ENCODE results near the gene HOXB9.

HOXB9 gene

DNA sequence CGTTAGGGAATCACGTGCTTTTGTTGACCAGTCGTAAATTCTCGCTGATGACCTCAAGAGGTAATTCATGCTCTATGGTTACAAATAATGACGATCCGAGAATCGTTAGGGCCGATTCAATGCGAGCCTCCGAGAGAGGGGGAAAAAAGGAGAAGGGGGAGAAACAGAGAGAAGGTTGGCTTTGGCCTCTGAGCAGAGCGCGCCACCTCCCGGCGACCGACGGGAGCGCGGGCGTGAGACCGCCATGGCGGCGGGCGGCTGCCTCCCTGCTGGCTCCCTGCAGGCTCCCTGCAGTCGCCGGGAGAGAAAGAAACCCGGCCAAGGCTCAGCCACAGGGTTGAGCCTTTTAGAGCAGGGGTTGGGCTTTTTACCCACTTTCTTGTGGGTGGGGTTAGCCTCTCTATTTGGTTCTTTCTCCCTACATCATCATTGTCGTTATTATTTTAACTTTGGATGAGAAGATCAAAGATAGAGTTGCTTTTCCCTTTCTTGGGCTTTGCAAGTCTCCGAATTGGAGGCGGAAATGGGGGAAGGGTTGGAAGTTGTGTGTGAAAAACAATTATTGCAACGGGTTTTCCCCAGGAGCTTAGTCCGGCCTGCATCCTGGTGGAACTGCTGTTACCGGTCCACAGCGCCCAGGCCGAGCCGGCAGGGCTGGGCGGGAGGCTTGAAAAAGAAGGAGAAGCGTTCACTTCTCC lies 32.2 kb downstream of the HOXB9 start:
- DNase-seq (peak; percentile 88), ATAC-seq (peak; percentile 59)
- peaks cover 46% of the 10 kb centered on the region for H3K4me1 Mint-ChIP-seq
- H3K9me3 Mint-ChIP-seq, result no peaks in the 10 kb centered on the region
- H3K4me3 Mint-ChIP-seq, result peak overlapping the region; percentile 75
- no peak overlapping the region for H3K27ac Mint-ChIP-seq
- H3K36me3 Mint-ChIP-seq (ENCODE audit: low read depth), result no peaks in the 10 kb centered on the region
- peaks cover 84% of the 10 kb centered on the region for H3K27me3 Mint-ChIP-seq

DNA sequence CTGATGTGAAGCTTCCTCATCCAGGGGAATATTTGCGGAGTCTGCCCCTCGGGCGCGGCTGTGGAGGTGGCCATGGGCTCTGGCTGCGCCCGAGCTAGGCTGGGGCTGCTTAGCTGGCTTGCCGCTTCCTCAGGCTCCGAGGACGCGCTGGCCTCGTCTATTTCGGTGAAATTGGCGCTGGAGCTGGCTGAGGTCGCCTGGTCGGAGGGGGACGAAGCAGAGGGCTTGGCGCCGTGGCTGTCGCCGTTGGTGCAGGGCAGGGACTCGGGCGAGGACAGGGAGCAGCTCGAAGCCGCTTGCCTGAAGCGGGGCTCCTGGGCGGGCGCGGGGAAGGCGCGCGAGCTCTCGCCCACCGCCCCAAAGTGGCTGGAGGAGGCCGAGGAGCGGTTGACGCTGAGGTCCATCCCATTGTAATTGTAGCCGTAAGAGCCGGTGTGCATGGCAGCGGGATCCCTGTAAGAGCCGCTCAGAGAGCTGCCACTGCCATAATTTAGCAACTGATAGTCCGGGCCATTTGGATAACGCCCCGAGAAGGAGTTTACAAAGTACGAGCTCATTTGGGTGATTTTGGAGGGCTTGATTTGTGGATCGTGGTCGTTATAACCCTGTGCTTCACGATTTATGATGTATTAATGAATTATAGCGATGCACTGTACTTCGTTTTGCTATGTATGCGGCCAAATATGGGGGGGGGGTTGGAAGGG lies 32.9 kb downstream of the HOXB9 start, which contains the start of gene HOXB5:
TSS of gene HOXB5 (minus strand) at position 654 of the 704 bp plus-strand sequence. CDS start at position 557, 97 bp downstream.
- Mint-ChIP-seq H3K27ac (no peak within 1 kb of the TSS), H3K4me3 (peak within 1 kb of the TSS; percentile 75), H3K27me3 (peaks cover 84% of the 10 kb centered on the region), H3K36me3 (ENCODE audit: low read depth) (no peaks in the 10 kb centered on the region), H3K4me1 (peaks cover 44% of the 10 kb centered on the region), H3K9me3 (no peaks in the 10 kb centered on the region)
- ATAC-seq (no peak), DNase-seq (no peak)

DNA sequence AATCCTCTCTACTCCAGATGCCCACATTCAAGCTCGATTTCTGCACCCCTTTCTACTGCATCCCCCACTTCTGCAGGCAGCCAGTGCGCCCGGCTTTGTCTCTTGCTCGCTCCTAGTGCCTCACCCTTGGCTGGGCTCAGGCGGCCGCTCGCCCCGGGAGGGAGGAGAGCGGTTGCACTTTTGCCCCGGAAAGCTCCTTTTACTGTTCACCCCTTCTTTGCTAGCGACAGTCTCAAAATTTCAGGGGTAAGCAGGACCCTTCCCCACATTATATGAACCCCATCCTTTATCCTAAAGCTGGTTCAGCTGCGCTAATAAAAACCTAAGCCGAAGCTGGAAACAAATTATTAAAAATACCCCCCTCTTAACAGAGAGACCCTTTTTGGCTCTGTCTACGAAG lies 33.6 kb downstream of the HOXB9 start:
- peaks cover 85% of the 10 kb centered on the region for H3K27me3 Mint-ChIP-seq
- H3K9me3 Mint-ChIP-seq, result no peaks in the 10 kb centered on the region
- no peak for ATAC-seq
- no peak overlapping the region for H3K27ac Mint-ChIP-seq
- H3K36me3 Mint-ChIP-seq (ENCODE audit: low read depth), result no peaks in the 10 kb centered on the region
- peak overlapping the region; percentile 75 for H3K4me3 Mint-ChIP-seq
- peak; percentile 35 for DNase-seq
- peaks cover 40% of the 10 kb centered on the region for H3K4me1 Mint-ChIP-seq

DNA sequence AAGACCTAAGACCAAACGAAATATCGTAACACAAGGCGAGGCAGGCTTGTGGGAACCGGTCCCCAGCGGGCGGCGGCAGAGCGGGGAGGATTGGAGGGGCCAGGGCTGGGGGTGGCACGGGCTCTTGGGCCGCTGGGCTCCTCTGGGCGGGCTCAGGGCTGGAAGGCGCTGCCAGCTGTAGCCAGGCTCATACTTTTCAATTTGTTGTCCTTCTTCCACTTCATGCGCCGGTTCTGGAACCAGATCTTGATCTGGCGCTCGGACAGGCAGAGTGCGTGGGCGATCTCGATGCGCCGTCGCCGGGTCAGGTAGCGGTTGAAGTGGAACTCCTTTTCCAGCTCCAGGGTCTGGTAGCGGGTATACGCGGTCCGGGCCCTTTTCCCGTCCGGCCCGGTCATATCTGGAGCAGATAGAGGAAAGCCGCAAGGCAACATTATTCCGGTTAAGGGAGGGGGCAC lies 34.1 kb downstream of the HOXB9 start:
- H3K4me3 Mint-ChIP-seq, result peak overlapping the region; percentile 75
- DNase-seq, result no peak
- no peaks in the 10 kb centered on the region for H3K9me3 Mint-ChIP-seq
- H3K36me3 Mint-ChIP-seq (ENCODE audit: low read depth), result no peaks in the 10 kb centered on the region
- peaks cover 87% of the 10 kb centered on the region for H3K27me3 Mint-ChIP-seq
- peaks cover 38% of the 10 kb centered on the region for H3K4me1 Mint-ChIP-seq
- H3K27ac Mint-ChIP-seq, result no peak overlapping the region
- ATAC-seq, result no peak

DNA sequence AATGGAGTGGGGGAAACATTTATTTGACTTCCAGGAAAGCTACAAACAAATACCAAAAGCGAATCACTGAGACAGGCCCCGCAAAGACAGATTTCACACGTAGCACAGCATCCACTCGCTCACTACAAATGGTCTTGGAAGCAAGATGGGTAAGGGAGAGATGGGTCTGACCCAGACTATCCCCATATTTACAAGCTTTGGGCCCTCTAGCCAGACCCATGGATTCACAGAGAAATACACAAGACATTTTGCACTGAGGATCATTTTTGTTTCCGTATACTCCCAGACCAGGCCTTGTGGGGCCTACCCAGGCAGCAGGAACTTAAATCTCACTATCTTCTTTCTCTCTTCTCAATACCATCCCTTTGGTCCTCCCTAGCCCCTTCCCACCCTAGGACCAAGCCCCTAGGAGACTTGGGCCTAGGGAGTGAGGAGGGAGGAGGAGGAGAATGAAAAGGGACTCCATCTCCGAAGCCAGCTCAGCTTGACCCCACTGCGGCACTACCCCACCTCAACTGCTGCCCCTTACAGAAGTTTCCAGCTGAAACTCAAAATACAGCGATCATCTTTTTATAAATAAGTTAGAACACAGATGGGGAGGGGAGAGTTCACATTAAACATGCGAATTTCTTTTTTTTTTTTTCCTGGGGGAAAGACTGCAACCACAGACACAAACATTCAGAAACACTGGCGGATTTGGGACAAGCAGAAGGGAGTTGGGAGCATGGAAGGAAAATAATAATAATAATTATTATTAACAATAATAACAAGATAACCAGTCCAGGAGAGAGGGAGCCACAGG lies 34.7 kb downstream of the HOXB9 start:
- no peak overlapping the region for H3K27ac Mint-ChIP-seq
- H3K27me3 Mint-ChIP-seq, result peaks cover 87% of the 10 kb centered on the region
- no peaks in the 10 kb centered on the region for H3K36me3 Mint-ChIP-seq (ENCODE audit: low read depth)
- peak overlapping the region; percentile 4 for H3K4me3 Mint-ChIP-seq
- no peak for DNase-seq
- H3K4me1 Mint-ChIP-seq, result peaks cover 34% of the 10 kb centered on the region
- no peak for ATAC-seq
- H3K9me3 Mint-ChIP-seq, result no peaks in the 10 kb centered on the region

DNA sequence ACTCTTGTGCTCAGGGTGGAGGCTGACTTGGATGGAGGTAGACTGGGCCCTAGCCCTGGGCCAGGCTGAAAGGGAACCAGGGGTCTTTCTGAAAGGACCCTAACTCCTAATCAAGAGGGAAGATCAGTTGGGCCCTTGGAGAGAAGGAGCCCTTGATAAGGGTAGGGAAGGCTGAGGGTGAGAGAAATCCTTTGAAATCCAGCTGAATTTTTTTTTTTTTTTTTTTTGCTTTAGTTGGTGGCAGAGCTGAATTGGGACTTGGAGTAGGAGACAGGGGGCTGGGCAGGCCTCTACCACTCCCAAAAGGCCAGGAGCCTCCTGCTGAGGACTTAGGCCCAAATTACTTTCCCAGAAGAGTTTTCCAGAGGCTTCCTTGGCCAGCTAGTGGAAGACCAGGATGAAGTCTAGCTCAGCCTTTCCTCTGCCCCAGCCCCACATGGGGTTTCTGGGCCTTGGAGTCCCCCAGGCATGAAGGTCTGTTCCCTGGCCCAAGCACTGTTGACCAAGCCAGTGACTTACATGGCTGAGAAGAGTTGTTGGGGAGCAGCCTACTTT lies 35.5 kb downstream of the HOXB9 start:
- ATAC-seq (no peak), DNase-seq (no peak)
- H3K27me3 Mint-ChIP-seq, result peaks cover 89% of the 10 kb centered on the region
- H3K4me3 Mint-ChIP-seq, result no peak overlapping the region
- no peaks in the 10 kb centered on the region for H3K36me3 Mint-ChIP-seq (ENCODE audit: low read depth)
- H3K9me3 Mint-ChIP-seq, result no peaks in the 10 kb centered on the region
- no peak overlapping the region for H3K27ac Mint-ChIP-seq
- peaks cover 39% of the 10 kb centered on the region for H3K4me1 Mint-ChIP-seq

DNA sequence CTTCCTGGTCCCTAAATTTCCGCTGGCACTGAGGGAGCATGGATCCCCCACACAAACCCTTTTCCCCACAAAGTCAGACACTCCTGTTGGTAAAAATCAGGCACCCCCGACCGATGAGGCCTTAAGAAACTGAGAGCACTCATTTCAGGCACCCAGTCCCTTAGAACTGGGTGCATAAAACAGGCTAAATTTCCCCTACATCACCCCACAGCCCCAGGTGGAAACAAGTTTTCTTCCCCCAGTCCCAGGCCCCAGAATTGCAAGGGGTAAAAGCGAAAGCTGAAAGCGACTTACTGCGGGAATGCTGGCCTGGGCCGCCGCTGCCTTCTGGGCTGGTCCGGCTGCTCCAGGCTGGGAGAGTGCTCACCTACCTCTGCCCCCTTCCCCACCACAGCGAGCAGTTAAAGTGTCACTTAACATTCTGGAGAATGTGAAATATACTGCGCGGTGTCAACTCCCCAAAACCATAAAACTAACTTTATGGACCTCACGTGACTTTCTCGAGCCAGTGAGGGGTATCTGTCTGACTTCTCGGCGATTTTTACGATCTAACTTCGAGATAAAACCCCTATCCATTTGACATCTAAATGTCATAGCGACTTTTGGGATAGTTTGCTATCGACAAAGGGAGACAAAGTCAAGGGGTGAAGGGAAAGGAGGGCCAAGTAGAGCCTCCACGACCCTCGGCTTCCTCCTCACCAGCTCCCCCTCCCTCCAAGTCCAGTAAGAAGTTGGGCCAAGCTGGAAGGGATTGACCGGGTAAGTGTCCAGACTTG lies 36.1 kb downstream of the HOXB9 start, which contains the start of gene HOXB3:
TSS of gene HOXB3 (minus strand) at position 411 of the 776 bp plus-strand sequence. CDS start 37,767 bp downstream, outside the sequence.
- H3K27me3 Mint-ChIP-seq, result peaks cover 89% of the 10 kb centered on the region
- no peaks in the 10 kb centered on the region for H3K36me3 Mint-ChIP-seq (ENCODE audit: low read depth)
- H3K9me3 Mint-ChIP-seq, result no peaks in the 10 kb centered on the region
- ATAC-seq, result no peak
- H3K27ac Mint-ChIP-seq, result no peak within 1 kb of the TSS
- H3K4me1 Mint-ChIP-seq, result peaks cover 42% of the 10 kb centered on the region
- no peak for DNase-seq
- peak within 1 kb of the TSS; percentile 39 for H3K4me3 Mint-ChIP-seq

DNA sequence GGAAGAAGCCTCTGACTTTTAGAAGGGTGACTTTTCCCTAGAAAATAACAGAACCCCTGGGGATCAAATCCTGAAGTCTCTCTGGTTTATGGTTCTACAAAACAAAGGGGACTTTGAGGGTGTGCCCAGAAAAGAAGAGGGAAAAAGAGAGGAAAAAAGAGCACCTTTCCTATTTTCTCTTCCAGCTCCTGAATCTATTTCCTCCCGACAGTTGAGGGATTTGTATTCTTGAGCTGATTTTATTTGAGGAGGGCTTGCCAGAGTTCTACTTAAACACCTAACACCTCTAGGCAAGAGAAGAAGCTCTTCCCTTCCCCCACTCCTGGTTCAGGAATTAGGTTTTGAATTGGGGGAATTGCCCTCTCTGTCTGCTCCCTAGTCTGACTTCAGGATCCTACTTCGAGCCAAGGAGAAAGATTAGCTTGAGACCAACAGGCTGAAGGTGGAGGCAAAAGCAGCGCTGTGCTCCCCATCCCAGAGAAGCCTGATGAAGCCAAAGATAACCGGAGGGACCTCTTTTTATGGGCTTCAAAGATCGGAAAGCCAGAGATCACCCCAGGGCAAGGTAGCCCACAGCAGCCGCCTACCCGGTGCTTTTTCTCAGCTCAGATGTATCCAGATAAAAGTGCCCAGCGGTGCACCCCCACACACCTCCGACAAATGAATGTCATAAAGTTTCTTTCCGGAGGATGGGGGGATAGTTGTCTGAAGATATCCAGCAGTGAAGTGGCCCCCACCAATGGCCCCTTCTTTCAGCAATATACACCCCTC lies 36.9 kb downstream of the HOXB9 start:
- Mint-ChIP-seq H3K27me3 (peaks cover 90% of the 10 kb centered on the region), H3K9me3 (no peaks in the 10 kb centered on the region), H3K4me1 (peaks cover 44% of the 10 kb centered on the region), H3K36me3 (ENCODE audit: low read depth) (no peaks in the 10 kb centered on the region), H3K4me3 (peak overlapping the region; percentile 39), H3K27ac (no peak overlapping the region)
- DNase-seq (no peak), ATAC-seq (no peak)

DNA sequence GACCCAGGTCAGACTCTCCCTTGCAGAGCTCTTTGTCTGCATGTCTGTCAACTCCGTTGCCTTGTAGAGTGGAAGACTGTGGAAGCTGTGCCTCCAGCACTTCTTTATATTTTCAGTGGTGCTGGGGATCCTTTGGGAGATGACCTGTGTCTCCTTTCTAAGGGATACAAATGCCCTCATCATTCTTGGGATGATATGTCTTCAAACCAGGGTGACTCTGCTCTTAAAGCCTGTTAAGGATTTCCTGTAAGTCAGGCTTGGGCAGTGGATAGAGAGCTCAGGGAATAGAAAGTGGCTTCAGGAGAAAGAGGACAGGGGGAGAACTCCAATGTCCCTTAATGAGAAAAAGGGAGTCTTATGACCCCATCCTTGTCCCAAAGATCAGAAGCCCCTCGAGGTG lies 37.6 kb downstream of the HOXB9 start:
- no peaks in the 10 kb centered on the region for H3K9me3 Mint-ChIP-seq
- ATAC-seq, result no peak
- H3K27me3 Mint-ChIP-seq, result peaks cover 93% of the 10 kb centered on the region
- no peak for DNase-seq
- H3K27ac Mint-ChIP-seq, result no peak overlapping the region
- H3K4me1 Mint-ChIP-seq, result peaks cover 43% of the 10 kb centered on the region
- no peak overlapping the region for H3K4me3 Mint-ChIP-seq
- no peaks in the 10 kb centered on the region for H3K36me3 Mint-ChIP-seq (ENCODE audit: low read depth)

DNA sequence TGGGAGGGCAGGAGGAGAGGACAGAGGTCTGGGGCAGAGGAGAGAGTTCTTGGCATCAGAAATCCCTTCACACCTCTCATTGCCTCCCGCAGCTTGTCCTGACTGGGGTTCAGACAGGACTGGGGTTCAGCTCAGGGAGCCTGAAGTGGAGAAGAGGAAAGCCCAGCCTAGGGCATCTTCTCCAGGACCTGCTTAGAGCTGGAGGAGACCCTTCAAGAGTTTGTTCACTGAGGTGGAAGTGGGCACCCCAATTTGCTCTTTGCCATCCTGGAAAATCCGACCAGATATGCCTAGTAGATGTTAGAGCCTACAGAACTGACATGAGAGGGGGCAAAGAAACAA lies 38.1 kb downstream of the HOXB9 start:
- Mint-ChIP-seq H3K4me1 (peaks cover 41% of the 10 kb centered on the region), H3K4me3 (no peak overlapping the region), H3K27ac (no peak overlapping the region), H3K9me3 (no peaks in the 10 kb centered on the region), H3K27me3 (peaks cover 95% of the 10 kb centered on the region), H3K36me3 (ENCODE audit: low read depth) (no peaks in the 10 kb centered on the region)
- DNase-seq (no peak), ATAC-seq (no peak)

DNA sequence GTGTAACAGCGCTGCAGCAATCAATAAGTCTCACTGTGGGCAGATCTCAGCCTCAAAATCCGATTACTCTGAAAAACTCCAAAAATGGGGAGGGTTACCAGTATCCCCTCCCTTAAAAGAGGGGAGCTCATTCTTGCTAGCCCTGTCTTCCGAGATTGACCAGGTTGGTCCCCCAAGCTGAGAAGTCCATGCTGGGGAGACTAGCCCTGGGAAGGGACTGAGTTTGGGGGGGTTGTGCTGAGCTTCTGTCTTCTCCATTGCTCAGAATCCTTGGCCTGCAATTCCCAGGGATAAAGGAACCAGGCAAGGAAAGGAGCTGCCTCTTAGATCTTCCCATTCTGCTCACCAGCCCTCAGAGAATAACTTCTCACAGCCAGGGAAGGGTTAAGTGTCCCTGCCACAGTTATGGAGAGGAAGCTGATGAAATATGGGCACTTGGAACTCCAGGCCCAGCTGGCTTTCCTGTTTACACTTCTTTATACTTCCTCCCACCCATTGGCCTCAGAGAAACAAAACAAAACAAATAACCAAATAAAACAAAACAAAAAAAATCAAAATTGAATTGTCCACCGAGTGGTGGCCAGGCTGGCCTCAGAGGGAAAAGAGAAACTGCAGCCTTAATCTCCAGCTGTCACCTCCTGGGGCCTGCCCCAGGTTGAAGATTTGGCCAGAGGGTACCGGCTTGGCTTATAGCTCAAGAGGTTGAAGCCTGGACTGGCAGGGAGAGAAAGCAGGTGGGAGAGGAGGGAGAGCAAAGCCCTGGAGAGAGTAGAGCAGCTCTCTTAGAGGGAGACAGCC lies 38.7 kb downstream of the HOXB9 start:
- H3K4me1 Mint-ChIP-seq, result peaks cover 38% of the 10 kb centered on the region
- no peaks in the 10 kb centered on the region for H3K36me3 Mint-ChIP-seq (ENCODE audit: low read depth)
- ATAC-seq, result no peak
- peaks cover 96% of the 10 kb centered on the region for H3K27me3 Mint-ChIP-seq
- no peak overlapping the region for H3K27ac Mint-ChIP-seq
- peak overlapping the region; percentile 12 for H3K4me3 Mint-ChIP-seq
- DNase-seq, result no peak
- H3K9me3 Mint-ChIP-seq, result no peaks in the 10 kb centered on the region

DNA sequence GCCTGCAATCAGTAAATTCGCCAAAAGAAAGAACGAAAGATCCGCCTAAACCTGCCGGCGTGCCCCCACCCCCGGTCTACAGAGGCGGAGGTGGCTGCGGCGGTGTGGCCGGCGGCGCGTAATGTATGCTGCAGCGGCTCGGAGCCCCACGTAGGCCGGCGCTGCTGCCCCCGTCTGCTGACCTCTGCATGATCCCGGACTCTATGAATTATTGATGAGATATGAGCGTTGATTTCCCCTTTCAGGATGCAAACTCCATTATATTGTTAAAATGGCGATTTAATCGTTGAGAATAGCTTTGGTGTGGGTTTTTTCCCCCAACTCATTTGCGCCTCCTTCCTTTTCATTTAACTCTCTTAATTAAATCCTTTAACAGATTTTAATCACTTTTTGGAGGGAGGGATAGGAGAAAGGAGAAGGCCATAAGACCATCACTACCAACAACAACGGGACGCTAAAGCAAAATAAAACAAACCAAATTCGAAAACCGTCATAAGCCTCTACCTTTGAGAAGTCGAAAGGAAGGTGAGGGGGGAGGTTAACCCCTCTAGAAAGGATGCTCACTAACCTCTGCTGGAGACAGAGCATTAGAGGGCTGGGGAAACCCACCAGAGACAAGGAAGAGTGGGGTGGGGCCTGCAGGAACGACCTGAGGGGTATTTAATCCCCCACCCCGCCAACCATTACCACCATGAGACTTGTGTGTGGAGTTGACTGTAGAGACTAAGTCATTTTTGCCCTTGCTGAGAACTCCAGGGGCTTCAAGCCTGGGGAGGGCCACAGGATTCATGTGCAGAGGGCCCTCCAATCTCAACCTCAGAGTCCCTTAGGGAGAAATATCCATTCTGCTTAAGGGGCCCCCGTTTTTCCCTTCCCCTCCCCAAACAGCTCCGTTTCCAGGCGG lies 39.6 kb downstream of the HOXB9 start:
- peak overlapping the region; percentile 27 for H3K27ac Mint-ChIP-seq
- H3K4me1 Mint-ChIP-seq, result peaks cover 39% of the 10 kb centered on the region
- DNase-seq (peak; percentile 55), ATAC-seq (no peak)
- H3K36me3 Mint-ChIP-seq (ENCODE audit: low read depth), result no peaks in the 10 kb centered on the region
- no peaks in the 10 kb centered on the region for H3K9me3 Mint-ChIP-seq
- H3K27me3 Mint-ChIP-seq, result peaks cover 95% of the 10 kb centered on the region
- H3K4me3 Mint-ChIP-seq, result peak overlapping the region; percentile 86

All from activated naive CD8-positive, alpha-beta T cell treated with anti-CD3 and anti-CD28 coated beads, Interleukin-2, amount 50 U/mL, for 24 hours (primary cell).